ENCODE measurements around the gene CMC4. TPM values are rescaled to one million over a fixed set of nuclear protein-coding genes. Genes with fewer than 3 reads are reported as not detected.
A peak's percentile ranks its signal among the peaks of the same experiment; 100 is the strongest.

Gene CMC4
- total RNA-seq, 2 experiments from 2014 or later, result 3.4 to 3.7 TPM

DNA sequence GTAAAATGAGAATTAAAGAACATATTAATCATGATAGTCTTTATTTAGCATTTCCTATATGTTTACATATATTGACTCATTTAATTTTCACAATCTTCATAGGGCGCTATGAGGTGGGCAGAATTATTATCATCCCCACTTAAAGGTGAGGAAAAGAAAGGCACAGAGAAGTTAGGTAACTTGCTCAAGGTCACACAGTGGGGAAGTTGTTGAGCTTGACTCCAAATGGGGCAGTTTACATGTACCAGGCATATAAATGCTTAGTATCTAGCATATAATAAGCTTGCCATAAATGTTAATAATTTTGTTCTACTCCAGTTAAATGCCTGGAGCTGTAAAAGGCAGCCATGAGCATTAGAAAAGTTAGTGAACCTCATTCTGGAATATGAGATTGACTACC, 1.5 kb downstream of the CMC4 start:
- peaks cover 21% of the 10 kb centered on the region for H3K36me3 Mint-ChIP-seq
- H3K27me3 Mint-ChIP-seq, result no peaks in the 10 kb centered on the region
- H3K4me3 Mint-ChIP-seq, result peak overlapping the region; percentile 76
- ATAC-seq (no peak), DNase-seq (no peak)
- H3K4me1 Mint-ChIP-seq, result peaks cover 59% of the 10 kb centered on the region
- H3K9me3 Mint-ChIP-seq (ENCODE audit: low read depth), result no peaks in the 10 kb centered on the region
- peak overlapping the region; percentile 73 for H3K27ac Mint-ChIP-seq
- CTCF ChIA-PET, result interaction anchor here (1.3 kb wide), 1 partner anchor 12 kb away, joined by 3 read pairs; no protein-coding TSS in a partner anchor

DNA sequence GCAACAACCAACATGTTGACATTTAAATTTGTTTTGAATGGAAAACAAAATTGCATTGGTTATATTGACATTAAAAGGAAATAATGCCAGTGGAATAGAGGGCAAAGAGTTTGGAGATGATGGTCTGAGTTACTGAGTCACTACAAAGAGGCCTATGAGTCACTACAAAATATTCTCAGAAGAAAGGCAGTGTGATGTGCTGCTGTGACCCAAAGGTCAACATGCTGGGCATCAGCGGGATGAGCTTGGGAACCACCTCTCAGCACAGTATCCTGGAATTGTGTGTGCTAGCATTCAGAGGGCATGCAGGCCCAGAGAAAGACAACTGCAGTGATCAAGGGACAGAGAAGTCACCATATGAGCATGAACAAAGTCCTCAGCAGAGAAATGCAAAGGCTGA, 2.8 kb downstream of the CMC4 start:
- DNase-seq (no peak), ATAC-seq (no peak)
- no peaks in the 10 kb centered on the region for H3K27me3 Mint-ChIP-seq
- no peaks in the 10 kb centered on the region for H3K9me3 Mint-ChIP-seq (ENCODE audit: low read depth)
- no peak overlapping the region for H3K27ac Mint-ChIP-seq
- H3K4me3 Mint-ChIP-seq, result peak overlapping the region; percentile 26
- H3K4me1 Mint-ChIP-seq, result peaks cover 46% of the 10 kb centered on the region
- peaks cover 11% of the 10 kb centered on the region for H3K36me3 Mint-ChIP-seq
- CTCF ChIA-PET, result interaction anchor here (1.6 to 2.7 kb wide), 2 partner anchors 11 to 19 kb away, joined by 4 to 6 read pairs; no protein-coding TSS in a partner anchor

DNA sequence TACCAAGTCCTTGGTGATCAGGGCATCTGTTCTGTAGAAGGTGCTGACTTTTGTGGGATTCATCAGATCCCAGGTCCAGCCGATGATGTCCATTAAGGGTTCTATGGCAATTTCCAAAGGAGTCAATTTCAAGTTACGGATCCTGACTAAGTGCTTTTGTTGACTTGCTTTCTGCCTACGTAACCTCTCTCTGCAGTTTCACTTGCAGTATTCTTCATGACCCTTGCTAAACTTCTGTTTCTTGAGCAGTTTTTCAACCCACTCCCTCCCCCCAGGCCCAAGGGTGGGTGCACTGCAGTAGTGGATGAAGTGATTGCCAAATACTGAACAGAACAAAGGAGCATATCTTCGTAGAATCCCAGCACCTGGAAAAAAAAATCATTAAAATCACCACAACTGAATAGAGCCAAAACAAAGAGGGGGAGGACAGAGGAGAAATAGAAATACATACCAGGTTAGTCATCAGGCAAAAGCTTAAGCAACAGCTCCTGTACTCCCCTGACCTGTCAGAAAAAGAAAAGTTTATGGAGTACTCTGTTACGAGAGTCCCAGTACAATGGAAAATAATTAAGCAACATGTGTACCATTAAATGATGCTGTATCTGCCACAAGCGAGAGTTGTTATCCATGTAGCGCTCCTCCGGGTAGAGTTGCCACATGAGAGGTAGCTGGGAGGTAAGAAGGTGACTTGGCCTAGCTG, 5.8 kb downstream of the CMC4 start:
- ATAC-seq (no peak), DNase-seq (no peak)
- Mint-ChIP-seq H3K36me3 (peaks cover 7% of the 10 kb centered on the region), H3K9me3 (ENCODE audit: low read depth) (no peaks in the 10 kb centered on the region), H3K27ac (no peak overlapping the region), H3K4me3 (no peak overlapping the region), H3K4me1 (peaks cover 35% of the 10 kb centered on the region), H3K27me3 (no peaks in the 10 kb centered on the region)
- CTCF ChIA-PET, result interaction anchor here (1.0 kb wide), 1 partner anchor 8 kb away, joined by 3 read pairs; no protein-coding TSS in a partner anchor

DNA sequence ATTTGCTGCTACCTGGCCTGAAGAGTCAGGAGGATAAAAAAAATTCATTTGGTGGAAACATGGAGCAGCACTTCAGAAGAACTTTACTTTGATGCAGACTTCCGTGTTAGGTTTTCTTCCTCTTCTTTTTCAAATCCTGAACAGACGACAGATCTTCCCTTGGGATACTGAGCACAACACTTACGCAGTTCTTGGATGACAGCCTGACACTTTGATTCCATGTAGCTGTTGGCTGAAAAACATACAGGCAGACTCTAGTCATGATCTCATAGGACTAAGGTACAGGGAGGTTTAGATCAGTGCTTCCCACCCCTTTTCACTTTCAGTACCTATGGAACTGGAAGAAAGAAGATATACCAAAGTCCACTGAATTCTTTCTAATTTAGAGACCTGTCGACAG, 9.2 kb downstream of the CMC4 start:
- peaks cover 22% of the 10 kb centered on the region for H3K4me1 Mint-ChIP-seq
- no peaks in the 10 kb centered on the region for H3K9me3 Mint-ChIP-seq (ENCODE audit: low read depth)
- no peak overlapping the region for H3K4me3 Mint-ChIP-seq
- ATAC-seq (no peak), DNase-seq (no peak)
- peaks cover 5% of the 10 kb centered on the region for H3K36me3 Mint-ChIP-seq
- CTCF ChIA-PET, result interaction anchor here (0.6 to 1.3 kb wide), 2 partner anchors 25 to 1307 kb away, joined by 3 read pairs; no protein-coding TSS in a partner anchor
- H3K27ac Mint-ChIP-seq, result peak overlapping the region; percentile 36
- no peaks in the 10 kb centered on the region for H3K27me3 Mint-ChIP-seq

DNA sequence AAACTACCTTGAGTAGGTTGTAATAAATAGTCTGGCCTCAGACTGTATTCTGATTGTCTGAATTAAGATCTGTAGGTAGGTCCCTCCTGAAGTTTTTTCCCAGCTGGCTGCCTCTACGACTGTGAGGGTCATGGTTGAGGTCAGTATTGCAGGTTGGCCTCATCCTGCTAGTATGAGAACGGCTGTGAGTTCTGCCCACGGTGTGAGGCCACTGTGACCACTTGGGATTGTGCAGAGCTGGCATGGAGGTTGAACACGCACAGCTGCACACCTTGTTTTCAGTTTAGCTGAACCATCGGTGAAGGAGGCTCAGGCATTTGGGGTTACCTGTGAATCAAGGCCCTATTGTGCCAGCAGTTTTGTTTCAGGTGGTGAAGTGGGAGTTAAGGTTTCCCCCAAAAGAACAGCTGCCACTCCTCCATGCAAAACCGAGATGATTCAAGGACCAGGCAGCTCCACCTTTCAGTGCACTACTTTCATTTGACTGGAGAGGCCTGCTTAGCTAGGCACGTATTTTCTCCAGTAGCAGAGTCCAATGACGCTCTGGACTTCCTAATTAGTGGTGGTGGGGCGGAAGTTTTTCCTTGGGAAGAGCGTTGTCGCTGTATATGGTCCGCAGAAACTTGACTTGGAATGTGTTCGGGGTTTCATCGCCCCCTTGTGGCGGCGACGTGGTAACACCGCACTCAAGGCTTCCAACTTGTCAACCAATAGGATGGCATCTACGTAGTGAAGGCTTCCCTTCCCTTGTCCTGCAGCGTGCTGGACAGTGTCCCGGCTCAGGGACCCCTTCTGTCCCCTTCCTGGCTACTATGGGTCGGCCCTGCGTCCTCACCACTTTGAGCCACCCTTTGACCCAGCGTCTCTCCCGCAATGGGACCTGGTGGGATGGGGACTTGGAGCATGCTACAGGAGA, 13.8 kb downstream of the CMC4 start:
- H3K27ac Mint-ChIP-seq, result peak overlapping the region; percentile 77
- H3K27me3 Mint-ChIP-seq, result no peaks in the 10 kb centered on the region
- H3K4me3 Mint-ChIP-seq, result peak overlapping the region; percentile 71
- CTCF ChIA-PET, result interaction anchor here (0.7 to 2.3 kb wide), 18 partner anchors 8 to 177 kb away, joined by 3 to 18 read pairs (median 4); partner anchors contain the start of gene FUNDC2
- peaks cover 14% of the 10 kb centered on the region for H3K36me3 Mint-ChIP-seq
- H3K9me3 Mint-ChIP-seq (ENCODE audit: low read depth), result no peaks in the 10 kb centered on the region
- peaks cover 40% of the 10 kb centered on the region for H3K4me1 Mint-ChIP-seq
- peak; percentile 80 for ATAC-seq
- DNase-seq, result peak; percentile 66

DNA sequence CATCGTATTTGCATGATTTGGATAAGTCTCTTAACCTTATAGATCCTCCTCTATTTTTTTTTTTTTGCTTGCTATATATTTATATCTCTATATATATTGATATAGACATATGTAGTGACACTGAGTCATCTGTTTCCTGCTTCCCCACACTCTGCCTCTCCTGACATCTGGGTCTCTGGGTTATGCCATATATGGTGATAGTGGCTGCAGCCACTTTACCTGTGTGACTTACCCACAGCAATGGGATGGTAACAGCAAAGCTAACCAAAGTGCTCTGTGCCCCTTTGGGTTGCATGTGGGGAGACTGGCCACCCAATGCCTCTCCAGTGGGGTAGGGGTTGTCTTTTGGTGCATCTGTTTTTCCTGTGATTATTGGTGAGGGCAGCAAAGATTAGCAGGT, 14.5 kb downstream of the CMC4 start:
- peaks cover 16% of the 10 kb centered on the region for H3K36me3 Mint-ChIP-seq
- DNase-seq (peak; percentile 44), ATAC-seq (peak; percentile 69)

DNA sequence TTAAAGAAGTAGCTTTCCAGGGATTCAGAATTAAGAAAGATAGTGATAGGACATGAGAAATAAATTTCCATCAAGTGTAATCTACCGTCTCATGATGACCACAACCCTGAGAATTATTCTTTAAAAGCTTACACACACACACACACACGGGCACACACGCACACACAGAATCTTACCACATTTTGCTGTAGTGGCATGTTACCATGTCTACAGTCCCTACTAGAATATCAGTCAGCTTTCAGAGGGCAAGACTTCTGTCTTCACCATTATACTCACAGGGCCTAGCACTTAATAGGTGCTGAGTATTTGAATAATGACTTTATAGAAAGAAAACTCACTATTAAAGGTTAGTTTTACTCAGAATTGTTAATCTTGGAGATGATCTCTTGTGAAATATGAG, 15.4 kb downstream of the CMC4 start:
- DNase-seq (no peak), ATAC-seq (no peak)
- H3K36me3 Mint-ChIP-seq, result peaks cover 16% of the 10 kb centered on the region
- no peaks in the 10 kb centered on the region for H3K9me3 Mint-ChIP-seq (ENCODE audit: low read depth)
- CTCF ChIA-PET, result interaction anchor here (1.3 to 1.9 kb wide), 3 partner anchors 9 to 138 kb away, joined by 3 to 10 read pairs (median 6); no protein-coding TSS in a partner anchor
- no peaks in the 10 kb centered on the region for H3K27me3 Mint-ChIP-seq
- H3K27ac Mint-ChIP-seq, result peak overlapping the region; percentile 43
- H3K4me3 Mint-ChIP-seq, result no peak overlapping the region
- H3K4me1 Mint-ChIP-seq, result peaks cover 40% of the 10 kb centered on the region

More for the DNA sequence above, 14.5 kb downstream of the CMC4 start:
- H3K9me3 Mint-ChIP-seq (ENCODE audit: low read depth), result no peaks in the 10 kb centered on the region
- CTCF ChIA-PET, result interaction anchor here (0.7 to 2.3 kb wide), 17 partner anchors 8 to 139 kb away, joined by 3 to 18 read pairs (median 4); partner anchors contain the start of gene FUNDC2
- no peaks in the 10 kb centered on the region for H3K27me3 Mint-ChIP-seq
- peak overlapping the region; percentile 77 for H3K27ac Mint-ChIP-seq
- H3K4me3 Mint-ChIP-seq, result no peak overlapping the region
- peaks cover 40% of the 10 kb centered on the region for H3K4me1 Mint-ChIP-seq

DNA sequence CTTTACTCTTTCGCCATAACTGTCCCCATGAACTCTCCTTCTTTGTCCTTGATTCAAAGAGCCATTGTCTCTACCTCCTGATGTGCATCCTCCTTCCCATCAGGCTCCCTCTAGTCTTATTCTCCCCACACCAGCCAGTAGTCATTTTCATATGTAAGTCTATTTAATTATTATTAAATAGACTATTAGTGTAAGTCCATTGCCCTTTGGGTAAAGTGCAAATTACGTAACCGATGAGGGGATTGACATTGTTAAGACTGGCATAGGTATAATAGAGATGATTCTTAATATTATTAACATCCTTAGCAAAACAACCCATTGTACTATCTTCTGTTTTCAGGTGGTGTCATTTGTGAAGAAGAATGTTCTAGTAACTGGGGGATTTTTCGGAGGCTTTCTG, 16.7 kb downstream of the CMC4 start:
- Mint-ChIP-seq H3K4me1 (peaks cover 41% of the 10 kb centered on the region), H3K36me3 (peaks cover 14% of the 10 kb centered on the region), H3K4me3 (no peak overlapping the region), H3K27me3 (no peaks in the 10 kb centered on the region), H3K27ac (no peak overlapping the region), H3K9me3 (ENCODE audit: low read depth) (no peaks in the 10 kb centered on the region)
- ATAC-seq (no peak), DNase-seq (no peak)
- CTCF ChIA-PET, result interaction anchor here (1.3 to 1.8 kb wide), 2 partner anchors 8 to 136 kb away, joined by 3 to 6 read pairs; no protein-coding TSS in a partner anchor

DNA sequence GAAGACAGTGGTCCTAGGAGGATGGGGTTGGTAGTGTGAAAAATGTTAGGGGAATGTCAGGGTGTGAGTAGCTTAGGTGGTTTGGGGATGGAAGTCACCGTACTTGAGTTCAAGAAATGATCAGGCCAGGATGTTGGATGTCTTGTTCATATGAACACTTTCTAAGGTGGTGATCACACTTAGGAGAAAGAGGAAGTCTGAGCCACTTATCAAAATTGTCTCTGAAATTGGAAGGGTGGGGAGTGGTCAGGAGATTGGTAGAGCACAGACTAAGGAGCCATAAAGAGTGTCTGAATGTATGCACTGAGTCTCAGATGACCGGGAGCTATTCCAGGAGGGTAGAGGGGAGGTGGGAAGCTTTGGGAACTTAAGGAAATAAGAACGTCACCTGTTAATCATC, 17.3 kb downstream of the CMC4 start:
- H3K4me1 Mint-ChIP-seq, result peaks cover 45% of the 10 kb centered on the region

DNA sequence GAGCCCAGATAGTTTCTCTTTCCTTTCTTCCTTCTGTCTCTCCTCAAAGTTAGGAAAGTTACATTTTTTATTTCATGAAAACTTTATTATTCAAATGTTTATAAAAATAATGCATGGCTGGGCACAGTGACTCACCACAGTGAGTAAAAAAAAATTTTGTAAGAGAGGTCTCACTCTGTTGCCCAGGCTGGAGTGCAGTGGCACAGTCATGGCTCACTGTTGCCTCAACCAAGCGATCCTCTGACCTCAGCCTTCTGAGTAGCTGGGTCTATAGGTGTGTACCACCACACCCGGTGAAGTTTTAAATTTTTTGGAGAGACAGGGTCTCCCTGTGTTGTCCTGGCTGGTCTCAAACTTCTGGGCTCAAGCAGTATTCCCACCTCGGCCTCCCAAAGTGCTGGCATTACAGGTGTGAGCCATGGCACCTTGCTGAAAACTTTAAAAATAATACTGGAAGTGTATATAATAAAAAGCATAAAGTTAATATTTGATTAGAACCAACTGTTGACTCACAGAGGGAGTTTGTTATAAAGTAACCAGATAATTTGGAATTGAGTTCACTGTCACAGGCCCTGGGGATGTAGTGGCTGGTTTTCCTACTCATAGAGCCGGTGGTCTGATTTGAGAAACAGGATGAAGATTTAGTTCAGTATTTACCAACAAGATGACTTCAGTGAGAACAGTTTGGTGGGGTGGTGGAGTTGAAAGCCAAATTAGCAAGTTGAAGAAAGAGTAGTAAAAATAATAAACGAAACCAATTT, 18.0 kb downstream of the CMC4 start:
- H3K27ac Mint-ChIP-seq, result peak overlapping the region; percentile 62
- H3K36me3 Mint-ChIP-seq, result peaks cover 14% of the 10 kb centered on the region
- ATAC-seq (no peak), DNase-seq (no peak)
- CTCF ChIA-PET, result no interaction called here
- no peaks in the 10 kb centered on the region for H3K27me3 Mint-ChIP-seq
- H3K4me1 Mint-ChIP-seq, result peaks cover 44% of the 10 kb centered on the region
- H3K9me3 Mint-ChIP-seq (ENCODE audit: low read depth), result no peaks in the 10 kb centered on the region
- no peak overlapping the region for H3K4me3 Mint-ChIP-seq

More for the DNA sequence above, 17.3 kb downstream of the CMC4 start:
- no peak for ATAC-seq
- H3K4me3 Mint-ChIP-seq, result no peak overlapping the region
- DNase-seq, result no peak
- H3K27ac Mint-ChIP-seq, result peak overlapping the region; percentile 62
- H3K27me3 Mint-ChIP-seq, result no peaks in the 10 kb centered on the region
- CTCF ChIA-PET, result no interaction called here
- peaks cover 14% of the 10 kb centered on the region for H3K36me3 Mint-ChIP-seq
- no peaks in the 10 kb centered on the region for H3K9me3 Mint-ChIP-seq (ENCODE audit: low read depth)

DNA sequence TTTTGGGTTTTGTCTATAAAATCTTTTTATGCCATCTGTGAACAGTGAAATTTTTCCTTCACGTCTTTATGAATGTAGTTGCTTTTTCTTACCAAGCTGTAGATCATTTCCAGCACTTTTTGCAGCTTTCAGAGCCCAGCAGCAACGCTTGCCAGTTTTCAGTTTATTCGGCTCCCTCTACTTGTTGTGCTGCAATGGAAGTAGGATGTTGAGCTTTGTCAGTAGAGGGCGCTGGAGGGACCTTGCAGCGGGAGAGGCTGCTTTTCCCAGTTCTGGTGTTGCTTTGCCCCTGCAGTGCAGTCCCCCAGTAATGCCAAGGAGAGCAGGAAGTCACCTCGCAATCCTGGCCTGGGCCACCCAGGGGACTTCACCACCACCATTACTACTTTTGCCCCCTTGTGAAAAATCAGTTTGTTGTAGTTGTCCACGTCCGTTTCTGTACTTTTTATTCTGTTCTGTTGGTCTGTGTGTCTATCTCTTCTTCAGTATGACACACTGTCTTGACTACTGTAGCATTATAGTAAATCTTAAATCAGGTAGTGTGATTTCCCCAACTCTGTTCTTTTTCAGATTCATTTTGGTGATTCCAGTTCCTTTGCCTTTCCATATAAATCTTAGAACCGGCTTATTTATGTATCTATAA, 21.8 kb downstream of the CMC4 start:
- CTCF ChIA-PET, result interaction anchor here (1.0 to 1.3 kb wide), 5 partner anchors 8 to 64 kb away, joined by 3 to 4 read pairs (median 3); partner anchors contain the start of gene FUNDC2
- Mint-ChIP-seq H3K27me3 (no peaks in the 10 kb centered on the region), H3K4me1 (peaks cover 19% of the 10 kb centered on the region), H3K36me3 (peaks cover 11% of the 10 kb centered on the region), H3K4me3 (no peak overlapping the region), H3K9me3 (ENCODE audit: low read depth) (no peaks in the 10 kb centered on the region), H3K27ac (no peak overlapping the region)
- ATAC-seq, result no peak
- DNase-seq, result peak; percentile 57

DNA sequence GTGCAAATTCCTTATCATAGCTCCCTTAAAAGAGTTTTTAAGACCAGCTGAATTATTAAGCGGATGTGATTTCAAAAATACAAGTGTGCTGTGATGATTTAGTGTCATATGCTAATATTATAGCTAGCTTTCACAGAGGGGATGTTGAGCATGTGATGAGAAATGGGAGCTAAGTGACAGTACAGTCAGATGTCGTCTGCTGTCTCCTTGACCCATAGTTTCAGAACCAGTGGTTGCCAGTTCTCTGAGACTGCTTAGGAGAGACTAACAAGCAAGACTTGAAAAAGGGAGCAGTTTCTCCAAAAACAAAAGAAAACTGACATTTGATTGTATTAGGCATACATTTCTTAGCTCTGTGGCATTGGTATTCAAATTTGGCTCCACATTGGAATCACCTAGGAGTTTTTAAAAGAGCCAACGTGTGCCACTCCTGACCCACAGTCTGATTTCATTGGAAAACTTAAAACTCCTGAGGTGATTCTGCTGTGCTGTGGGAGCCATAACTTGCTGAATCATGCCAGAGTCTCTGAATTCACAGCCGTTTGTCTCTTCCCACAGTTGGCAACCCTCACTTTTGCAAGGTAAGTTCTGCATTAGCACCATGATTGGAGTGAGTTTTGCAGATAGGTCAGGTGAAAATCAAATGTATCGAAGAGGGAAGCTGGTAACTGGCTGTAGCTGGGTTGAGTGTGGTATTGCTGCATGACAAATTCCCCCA, 24.0 kb downstream of the CMC4 start:
- H3K4me1 Mint-ChIP-seq, result peaks cover 5% of the 10 kb centered on the region
- no peak for ATAC-seq
- H3K36me3 Mint-ChIP-seq, result peaks cover 7% of the 10 kb centered on the region
- DNase-seq, result no peak
- no peaks in the 10 kb centered on the region for H3K9me3 Mint-ChIP-seq (ENCODE audit: low read depth)
- no peak overlapping the region for H3K27ac Mint-ChIP-seq
- H3K4me3 Mint-ChIP-seq, result no peak overlapping the region
- CTCF ChIA-PET, result interaction anchor here (1.3 kb wide), 1 partner anchor 8 kb away, joined by 3 read pairs; no protein-coding TSS in a partner anchor
- no peaks in the 10 kb centered on the region for H3K27me3 Mint-ChIP-seq
